Measurements from ENCODE around the gene SALL3.

SALL3 gene

GRCh38 chr18:78996741-78997490 is 17.3 kb downstream of the SALL3 start:
- H3K4me1 ChIP-seq: no peaks in the 10 kb centered on the region
- no peak overlapping the region for H3K27ac ChIP-seq
- peaks cover 0 to 8% of the 10 kb centered on the region in 2 donors for H3K27me3 ChIP-seq
- intact Hi-C loops (cut with DNase I; ENCODE audit: low total_unique reads): no loop called here
- H3K4me3 ChIP-seq: no peak overlapping the region
- no peaks in the 10 kb centered on the region for H3K36me3 ChIP-seq
- H3K9me3 ChIP-seq: no peaks in the 10 kb centered on the region
- no peak for DNase-seq
- TF ChIP-seq CTCF (IDR thresholded peaks at IDR 0.05): no peak

- Histone ChIP-seq H3K27ac (no peak overlapping the region), H3K36me3 (no peaks in the 10 kb centered on the region), H3K27me3 (peaks cover 0 to 6% of the 10 kb centered on the region in 2 donors), H3K4me1 (no peaks in the 10 kb centered on the region), H3K4me3 (no peak overlapping the region), H3K9me3 (no peaks in the 10 kb centered on the region)
- no peak for DNase-seq
- intact Hi-C loops (cut with DNase I; ENCODE audit: low total_unique reads): no loop called here
- no peak for TF ChIP-seq CTCF (IDR thresholded peaks at IDR 0.05)
Measured at GRCh38 chr18:78998371-78999071, 18.9 kb downstream of the SALL3 start.

- H3K36me3 ChIP-seq: no peaks in the 10 kb centered on the region
- TF ChIP-seq CTCF (IDR thresholded peaks at IDR 0.05): no peak
- no peaks in the 10 kb centered on the region for H3K4me1 ChIP-seq
- H3K27ac ChIP-seq: no peak overlapping the region
- no peak overlapping the region for H3K4me3 ChIP-seq
- DNase-seq: no peak
- peaks cover 0 to 9% of the 10 kb centered on the region in 2 donors for H3K27me3 ChIP-seq
- H3K9me3 ChIP-seq: no peaks in the 10 kb centered on the region
- intact Hi-C loops (cut with DNase I; ENCODE audit: low total_unique reads): no loop called here
Measured at GRCh38 chr18:78999939-79000338, 20.3 kb downstream of the SALL3 start.

GRCh38 chr18:79000997-79001396 is 21.4 kb downstream of the SALL3 start:
- H3K4me3 ChIP-seq: no peak overlapping the region
- peaks cover 0 to 14% of the 10 kb centered on the region in 2 donors for H3K27me3 ChIP-seq
- no peak for TF ChIP-seq CTCF (IDR thresholded peaks at IDR 0.05)
- no peak for DNase-seq
- H3K4me1 ChIP-seq: no peaks in the 10 kb centered on the region
- intact Hi-C loops (cut with DNase I; ENCODE audit: low total_unique reads): no loop called here
- no peaks in the 10 kb centered on the region for H3K9me3 ChIP-seq
- no peak overlapping the region for H3K27ac ChIP-seq
- H3K36me3 ChIP-seq: no peaks in the 10 kb centered on the region

- H3K27me3 ChIP-seq: peaks cover 0 to 17% of the 10 kb centered on the region in 2 donors
- intact Hi-C loops (cut with DNase I; ENCODE audit: low total_unique reads): no loop called here
- TF ChIP-seq CTCF (IDR thresholded peaks at IDR 0.05): no peak
Measured at GRCh38 chr18:79005653-79006052, 26.0 kb downstream of the SALL3 start.

More at GRCh38 chr18:79005653-79006052, 26.0 kb downstream of the SALL3 start:
- no peak for DNase-seq
- H3K27ac ChIP-seq: no peak overlapping the region
- H3K9me3 ChIP-seq: no peaks in the 10 kb centered on the region
- no peaks in the 10 kb centered on the region for H3K4me1 ChIP-seq
- H3K4me3 ChIP-seq: no peak overlapping the region
- no peaks in the 10 kb centered on the region for H3K36me3 ChIP-seq
